ENCODE measurements around the gene YRDC. TPM values are rescaled to one million over a fixed set of nuclear protein-coding genes. Genes with fewer than 3 reads are reported as not detected.
"Not testable (repeated sequence)": the region's sequence is repeated elsewhere in the genome, so short reads cannot be mapped to it uniquely, and the experiment has no call there.

YRDC gene
- total RNA-seq, 1 donor from 2014 or later = 6.3 TPM

DNA sequence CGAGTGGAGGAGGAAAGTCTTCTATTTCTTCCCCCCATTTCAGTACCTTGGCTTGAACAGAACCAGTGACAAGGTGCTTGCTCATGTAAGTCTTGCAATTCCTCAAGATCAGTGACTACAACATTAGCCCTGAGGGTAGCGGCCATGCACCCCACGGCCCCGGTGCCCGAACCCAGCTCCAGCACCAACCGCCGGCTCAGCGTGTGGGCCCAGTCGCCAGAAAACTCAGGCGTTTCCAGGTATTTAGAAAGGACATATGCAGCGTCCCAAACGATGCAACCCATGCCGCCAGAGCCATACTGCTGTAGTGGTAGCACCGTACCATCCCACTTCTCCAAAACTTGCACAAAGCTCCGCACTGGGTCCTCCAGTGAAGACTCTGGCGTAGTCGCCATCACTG, 25.5 kb downstream of the YRDC start:
- intact Hi-C loops (cut with DNase I) = no loop called here
- DNase-seq (ENCODE audit: low spot score) = no peak

DNA sequence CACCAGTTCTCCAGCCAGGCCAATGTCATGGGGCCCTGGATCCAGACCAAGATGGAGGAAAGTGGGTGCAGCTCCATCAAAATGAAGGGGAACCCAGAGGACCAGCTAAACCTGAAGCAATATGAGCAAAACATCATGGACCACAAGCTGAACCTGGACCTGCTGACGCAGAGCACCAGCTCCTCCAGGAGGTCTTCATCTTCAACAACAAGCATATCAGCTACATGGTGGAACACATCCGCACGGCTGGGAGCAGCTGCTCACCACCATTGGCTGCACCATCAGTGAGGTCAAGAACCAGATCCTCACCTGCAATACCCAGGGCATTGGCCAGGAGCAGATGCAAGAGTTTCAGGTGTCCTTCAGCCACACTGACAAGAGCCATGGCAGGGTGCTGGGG, 29.4 kb downstream of the YRDC start:
- intact Hi-C loops (cut with DNase I) = no loop called here
- DNase-seq (ENCODE audit: low spot score) = no peak

DNA sequence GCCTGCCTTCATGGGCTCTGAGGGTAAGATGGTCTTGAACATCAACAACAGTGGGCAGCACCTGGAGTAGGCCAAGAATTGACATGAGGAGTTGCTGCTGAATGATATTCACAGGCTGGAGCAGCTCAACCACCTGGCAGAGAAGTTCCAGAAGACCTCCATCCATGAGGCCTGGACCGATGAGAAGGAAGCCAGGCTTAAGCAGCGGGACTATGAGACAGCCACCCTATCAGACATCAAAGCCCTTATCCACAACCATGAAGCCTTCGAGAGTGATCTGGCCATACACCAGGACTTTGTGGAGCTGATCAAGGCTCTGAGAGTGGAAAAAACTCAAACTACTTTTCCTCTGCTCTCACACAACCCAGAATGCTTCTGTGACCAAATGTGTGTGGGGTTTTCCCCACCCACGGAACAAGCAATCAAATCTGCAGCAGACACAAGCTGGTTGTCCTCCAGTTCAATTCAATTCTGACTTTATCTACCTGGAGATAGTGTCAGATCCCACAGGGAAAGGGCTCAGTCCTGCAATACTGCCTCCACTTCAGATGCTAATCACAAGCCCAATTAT, 31.0 kb downstream of the YRDC start:
- no peak for DNase-seq (ENCODE audit: low spot score)
- intact Hi-C loops (cut with DNase I) = no loop called here

DNA sequence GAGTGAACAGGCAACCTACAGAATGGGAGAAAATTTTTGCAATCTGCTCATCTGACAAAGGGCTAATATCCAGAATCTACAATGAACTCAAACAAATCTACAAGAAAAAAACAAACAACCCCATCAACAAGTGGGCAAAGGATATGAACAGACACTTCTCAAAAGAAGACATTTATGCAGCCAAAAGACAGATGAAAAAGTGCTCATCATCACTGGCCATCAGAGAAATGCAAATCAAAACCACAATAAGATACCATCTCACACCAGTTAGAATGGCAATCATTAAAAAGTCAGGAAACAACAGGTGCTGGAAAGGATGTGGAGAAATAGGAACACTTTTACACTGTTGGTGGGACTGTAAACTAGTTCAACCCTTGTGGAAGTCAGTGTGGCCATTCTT, 36.6 kb downstream of the YRDC start:
- DNase-seq (ENCODE audit: low spot score); intact Hi-C loops (cut with DNase I): not testable (repeated sequence)

DNA sequence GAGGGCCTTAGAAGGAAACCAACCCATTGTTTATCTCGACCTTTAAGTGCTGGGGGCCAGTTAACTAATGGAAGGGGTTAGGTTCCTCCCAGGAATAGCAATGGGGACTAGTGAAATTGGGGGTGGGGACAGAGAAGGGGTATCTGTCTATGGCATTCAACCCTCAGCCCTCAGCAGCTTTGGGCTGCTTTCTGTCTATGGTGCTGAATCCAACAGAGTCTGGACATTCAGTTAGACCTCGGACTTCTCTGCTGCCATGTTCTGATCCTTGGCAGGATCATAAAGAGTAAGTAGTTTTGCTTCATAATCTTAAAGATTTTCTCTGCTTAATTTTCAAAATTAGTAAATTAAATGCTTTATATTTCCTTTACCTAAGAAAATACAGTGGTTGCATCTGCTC, 40.5 kb downstream of the YRDC start:
- intact Hi-C loops (cut with DNase I) = no loop called here
- DNase-seq (ENCODE audit: low spot score) = no peak

DNA sequence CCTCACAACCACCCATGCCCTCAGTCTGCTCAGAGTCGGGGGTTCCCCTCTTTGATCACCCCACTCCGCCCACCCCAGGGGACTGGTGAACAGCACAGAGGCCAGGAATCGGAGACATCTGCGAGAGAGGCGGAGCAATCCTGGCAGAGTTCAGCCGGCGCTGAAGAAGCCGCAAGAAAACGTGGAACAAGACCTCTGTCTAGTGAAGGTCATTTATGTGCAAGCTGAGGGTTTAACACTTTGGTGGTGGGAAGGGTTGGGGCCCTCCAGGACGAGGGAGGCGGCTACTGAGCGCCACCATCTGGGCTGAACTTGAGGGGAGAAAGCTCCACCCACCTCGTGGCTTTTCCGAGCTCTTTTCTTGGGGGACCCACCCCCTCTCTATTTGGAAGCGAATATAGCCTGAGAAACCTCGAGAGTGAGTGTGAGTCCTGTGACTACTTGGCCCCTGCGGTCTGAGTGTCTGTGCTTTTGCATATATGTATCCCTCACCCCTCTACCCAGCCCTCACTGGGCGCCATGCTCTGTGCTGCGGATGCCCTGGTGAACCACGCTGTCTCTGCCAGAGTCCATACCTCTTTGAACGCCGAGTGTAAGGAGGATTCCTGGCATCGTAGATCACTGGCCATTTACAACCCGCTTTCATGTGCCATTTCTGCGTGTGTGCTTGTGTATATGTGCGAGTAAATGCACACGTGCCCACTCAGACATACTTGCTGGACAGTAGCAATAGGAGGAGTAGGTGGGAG, 41.9 kb downstream of the YRDC start:
- intact Hi-C loops (cut with DNase I) = no loop called here

DNA sequence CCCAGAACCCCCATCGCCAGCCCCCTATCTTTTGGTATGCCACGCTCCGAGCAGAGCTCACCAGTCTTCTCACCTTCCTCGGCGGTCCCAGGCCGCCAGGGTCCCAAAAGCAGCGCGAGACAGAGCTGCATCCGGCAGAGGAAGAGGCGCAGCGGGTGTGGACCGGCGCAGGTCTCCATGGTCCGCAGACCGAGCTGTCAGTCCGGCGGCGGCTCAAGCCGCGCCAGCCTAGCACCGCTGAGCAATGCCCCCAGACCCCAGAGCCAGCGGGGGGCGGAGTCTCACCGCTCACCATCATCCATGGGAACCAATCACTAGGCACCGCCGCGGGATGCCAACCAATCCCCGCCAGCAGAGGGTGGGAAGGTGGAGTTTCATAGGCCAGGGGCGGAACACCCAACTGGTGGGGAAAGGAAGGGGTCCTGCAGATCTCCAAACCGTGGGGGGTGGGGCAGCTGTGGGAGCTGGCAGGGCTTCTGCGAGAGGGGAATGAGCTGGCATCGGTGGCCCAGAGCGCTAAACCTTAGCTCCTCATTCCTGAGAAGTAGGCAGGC, 43.0 kb downstream of the YRDC start, which contains the start of gene EPHA10:
EPHA10 (minus strand) TSS at position 233 of the 554 bp plus-strand sequence; CDS start at position 179, 54 bp downstream.
- DNase-seq (ENCODE audit: low spot score) = no peak

More for the DNA sequence above, 41.9 kb downstream of the YRDC start:
- no peak for DNase-seq (ENCODE audit: low spot score)

DNA sequence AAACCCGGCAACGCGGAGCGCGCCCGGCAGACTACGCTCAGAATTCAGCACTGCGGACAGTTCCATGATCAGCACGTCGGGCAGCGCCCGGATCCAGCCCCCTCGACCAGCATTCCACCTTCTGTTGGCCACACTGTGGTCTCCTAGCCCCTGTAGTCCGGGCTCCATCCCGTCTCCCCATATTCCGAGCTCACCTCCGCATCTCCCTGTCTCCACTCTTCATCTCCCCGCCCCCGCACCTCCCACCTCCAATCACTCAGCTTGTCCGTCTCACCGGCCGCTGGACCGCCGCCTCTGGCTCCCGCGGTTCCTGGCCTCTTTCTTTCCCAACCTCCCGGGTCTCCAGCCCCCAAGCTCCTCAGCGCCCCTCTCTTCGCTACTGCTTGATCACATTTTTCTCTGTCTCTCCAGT, 43.6 kb downstream of the YRDC start:
- intact Hi-C loops (cut with DNase I) = no loop called here
- DNase-seq (ENCODE audit: low spot score) = no peak

More for the DNA sequence above, 43.0 kb downstream of the YRDC start, which contains the start of gene EPHA10:
- intact Hi-C loops (cut with DNase I) = no loop called here

DNA sequence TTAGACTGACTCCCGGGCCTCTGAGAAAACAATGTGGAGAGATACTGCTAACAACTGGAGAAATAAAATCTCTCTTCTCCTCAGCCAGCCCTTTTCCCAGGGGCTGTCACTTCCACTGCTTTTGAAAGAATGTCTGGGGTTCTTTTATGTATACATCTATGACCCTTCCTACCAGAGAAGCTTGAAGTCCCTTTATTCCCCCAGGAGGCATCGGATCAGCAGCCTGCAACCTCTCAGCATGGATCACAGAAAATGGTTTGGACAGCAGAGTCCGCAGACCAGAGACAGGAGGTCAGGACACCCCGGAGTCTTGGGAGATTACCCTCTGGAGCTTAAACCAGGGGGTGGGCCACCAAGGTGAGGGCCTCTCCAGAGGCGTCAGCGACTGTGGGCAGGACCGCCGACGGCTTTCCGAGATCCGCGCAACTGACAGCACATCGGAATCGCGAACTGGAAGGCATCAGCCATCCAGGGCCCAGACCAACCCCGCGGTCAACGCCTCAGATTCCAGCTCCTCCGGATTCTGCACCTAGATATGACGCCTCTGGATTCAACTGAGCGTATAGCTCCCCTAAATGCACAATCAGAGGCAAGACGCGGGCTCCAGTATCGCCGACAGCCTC, 44.1 kb downstream of the YRDC start:
- intact Hi-C loops (cut with DNase I) = no loop called here

DNA sequence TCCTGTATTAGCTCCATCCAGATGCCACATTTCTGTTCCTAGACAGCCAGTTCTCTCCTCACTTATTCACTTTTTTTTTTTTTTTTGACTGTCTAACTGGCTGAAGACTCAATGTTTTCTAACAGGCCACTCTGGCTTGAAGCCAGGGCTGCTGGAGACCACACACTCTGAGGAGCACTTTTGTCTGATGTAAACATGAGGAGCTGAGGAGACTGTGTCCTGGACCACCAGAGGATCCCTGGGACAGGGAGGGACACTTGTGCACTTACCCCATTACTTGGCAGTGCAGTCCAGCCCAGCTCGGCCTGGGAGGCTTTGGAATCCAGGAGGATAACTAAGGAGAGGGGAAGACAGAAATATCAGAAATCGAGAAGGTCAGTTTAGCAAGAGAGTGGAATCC, 45.5 kb downstream of the YRDC start:
- DNase-seq (ENCODE audit: low spot score) = no peak
- intact Hi-C loops (cut with DNase I) = no loop called here

More for the DNA sequence above, 44.1 kb downstream of the YRDC start:
- DNase-seq (ENCODE audit: low spot score) = no peak

DNA sequence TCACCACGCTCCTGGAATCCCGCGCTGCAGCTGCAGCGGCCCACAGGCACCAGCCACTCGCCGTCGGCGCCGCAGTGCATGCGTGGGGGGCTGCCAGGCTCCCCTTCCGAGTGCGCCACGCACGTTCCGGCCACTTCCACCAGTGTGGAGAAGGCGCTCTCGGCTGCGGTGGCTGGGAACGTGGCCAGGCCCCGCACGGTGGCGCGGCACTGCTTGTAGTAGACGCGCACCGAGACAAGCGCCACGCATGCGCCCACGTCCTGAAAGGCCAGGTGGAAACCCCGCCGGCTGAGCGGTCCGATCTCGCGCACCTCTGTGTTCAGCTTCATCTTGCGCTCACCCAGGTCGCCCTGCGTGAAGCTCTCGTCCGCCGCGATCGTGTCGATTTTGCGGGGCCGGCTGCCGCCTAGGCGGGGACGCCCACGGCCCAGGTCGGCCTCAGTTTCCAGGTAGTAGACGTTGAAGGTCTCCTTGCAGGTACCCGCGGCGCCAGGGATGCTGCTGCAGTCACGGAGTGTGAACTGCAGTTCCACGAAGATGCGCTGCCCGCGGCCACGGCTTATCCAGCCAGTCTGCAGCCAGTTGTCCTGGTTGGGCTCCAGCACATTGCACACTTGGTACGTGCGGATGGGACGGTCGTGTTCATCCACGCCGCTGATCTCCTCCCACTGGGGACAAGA, 46.5 kb downstream of the YRDC start:
- no peak for DNase-seq (ENCODE audit: low spot score)
- intact Hi-C loops (cut with DNase I) = no loop called here

DNA sequence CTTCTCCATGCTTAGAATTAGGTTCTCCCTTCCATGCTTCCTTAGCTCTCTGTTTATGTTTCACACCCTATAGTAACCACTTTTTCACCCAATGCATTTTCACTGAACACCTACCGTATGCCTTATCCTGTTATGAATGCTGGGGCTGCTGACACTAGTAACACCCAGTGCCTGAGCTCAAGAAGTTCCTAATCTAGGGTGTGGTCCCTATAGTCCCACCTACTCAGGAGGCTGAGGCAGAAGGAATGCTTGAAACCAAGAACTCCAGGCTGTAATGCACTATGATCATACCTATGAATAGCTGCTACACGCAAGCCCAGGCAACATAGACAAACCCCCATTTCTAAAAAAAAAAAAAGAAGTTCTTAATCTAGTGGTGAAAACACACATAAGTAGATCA, 48.6 kb downstream of the YRDC start:
- DNase-seq (ENCODE audit: low spot score) = no peak
- intact Hi-C loops (cut with DNase I) = no loop called here

DNA sequence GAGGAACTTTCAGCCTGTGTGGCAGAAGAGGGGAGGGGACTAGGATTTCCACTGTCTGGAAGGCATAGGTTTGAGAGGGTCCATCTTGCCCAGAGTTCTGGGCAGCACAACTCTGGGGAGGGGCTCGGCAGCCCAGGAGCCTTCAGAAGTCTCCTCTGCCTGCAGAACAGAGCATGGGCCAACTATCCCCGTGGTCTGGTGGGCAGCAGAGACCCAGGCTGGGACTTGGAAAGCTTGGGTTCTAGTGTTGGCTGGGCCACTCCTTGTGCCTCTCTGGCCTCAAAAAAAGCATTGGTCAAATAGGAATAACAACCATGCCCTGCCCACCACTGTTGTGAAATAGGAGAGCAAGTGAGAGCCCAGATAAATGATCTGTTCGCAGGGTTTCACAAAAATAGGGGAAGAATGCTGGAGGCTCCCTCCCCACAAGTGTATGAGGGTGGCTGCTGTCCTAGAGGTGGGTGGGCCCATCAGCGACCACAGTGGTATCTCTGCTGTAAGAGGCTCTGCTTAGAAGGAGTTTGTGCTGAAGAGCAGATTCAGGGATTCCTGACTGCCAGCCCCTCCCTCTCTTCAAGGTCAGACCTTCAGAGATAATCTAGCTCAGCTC, 52.0 kb downstream of the YRDC start:
- DNase-seq (ENCODE audit: low spot score) = no peak
- intact Hi-C loops (cut with DNase I) = no loop called here

DNA sequence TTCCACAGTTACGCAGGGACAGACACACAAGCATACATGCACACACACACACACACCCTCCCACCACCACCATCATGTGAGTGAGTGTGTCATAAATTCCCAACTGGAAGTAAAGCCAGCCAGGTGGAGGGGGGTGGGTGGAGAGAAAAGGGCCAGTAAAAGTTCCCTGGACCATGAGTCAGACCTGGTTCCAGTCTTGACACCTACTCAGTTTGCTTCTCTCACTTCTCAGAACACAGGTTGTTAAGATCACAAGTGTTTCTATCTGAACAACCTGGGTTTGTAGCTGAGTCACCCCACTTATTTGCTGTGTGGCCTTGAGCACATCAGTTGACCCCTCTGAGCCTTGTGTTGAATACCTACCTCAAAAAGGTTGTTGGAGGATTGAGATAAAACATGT, 52.7 kb downstream of the YRDC start:
- DNase-seq (ENCODE audit: low spot score) = no peak
- intact Hi-C loops (cut with DNase I) = no loop called here

DNA sequence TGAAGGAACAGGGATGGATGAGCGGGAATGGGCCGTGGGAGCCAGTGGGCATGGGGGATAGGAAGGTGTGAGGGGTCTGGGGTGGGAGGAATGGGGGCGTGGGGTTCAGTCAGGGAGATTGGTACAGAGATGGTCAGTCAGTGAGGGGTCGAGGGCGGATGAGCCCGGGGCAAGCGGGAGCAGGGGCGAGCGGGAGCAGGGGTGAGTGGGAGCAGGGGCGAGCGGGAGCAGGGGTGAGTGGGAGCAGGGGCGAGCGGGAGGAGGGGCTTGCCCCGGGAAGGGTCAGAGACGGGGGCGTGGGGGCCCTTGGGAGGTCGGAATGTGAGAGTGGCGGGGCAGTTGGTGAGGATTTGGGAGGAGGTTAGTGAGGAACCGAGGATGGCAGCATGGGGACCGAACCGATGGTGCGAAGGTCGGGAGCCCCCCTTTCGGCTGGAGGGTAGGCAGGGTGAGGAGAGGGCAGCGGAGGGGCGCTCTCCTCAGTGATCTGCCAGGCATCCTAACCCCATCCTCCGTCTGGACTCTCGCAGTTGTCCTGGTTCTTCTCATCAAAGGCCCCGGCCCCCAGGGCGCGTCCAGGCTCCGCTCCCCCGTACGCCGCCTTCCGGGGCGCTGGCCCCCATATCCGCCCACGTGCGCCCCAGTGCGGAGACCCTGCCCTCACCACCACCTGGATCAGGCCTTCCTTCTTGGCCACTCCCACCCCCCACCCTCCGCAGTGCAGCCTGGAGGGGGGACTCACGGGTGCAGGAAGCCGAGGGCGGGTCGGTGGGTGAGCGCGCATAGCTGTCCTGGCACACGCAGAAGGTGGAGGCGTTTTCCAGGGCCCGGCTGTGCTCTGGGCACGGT, 54.3 kb downstream of the YRDC start:
- intact Hi-C loops (cut with DNase I) = no loop called here
- DNase-seq (ENCODE audit: low spot score) = no peak
